Measurements from ENCODE around the gene BLNK. TPM values are rescaled to one million over a fixed set of nuclear protein-coding genes. Genes with fewer than 3 reads are reported as not detected.

The BLNK gene
- total and polyA plus RNA-seq, 2 of the 13 experiments (the other 11 are each of a cell fraction or from before 2014, with no cell fraction given), result not detected

DNA sequence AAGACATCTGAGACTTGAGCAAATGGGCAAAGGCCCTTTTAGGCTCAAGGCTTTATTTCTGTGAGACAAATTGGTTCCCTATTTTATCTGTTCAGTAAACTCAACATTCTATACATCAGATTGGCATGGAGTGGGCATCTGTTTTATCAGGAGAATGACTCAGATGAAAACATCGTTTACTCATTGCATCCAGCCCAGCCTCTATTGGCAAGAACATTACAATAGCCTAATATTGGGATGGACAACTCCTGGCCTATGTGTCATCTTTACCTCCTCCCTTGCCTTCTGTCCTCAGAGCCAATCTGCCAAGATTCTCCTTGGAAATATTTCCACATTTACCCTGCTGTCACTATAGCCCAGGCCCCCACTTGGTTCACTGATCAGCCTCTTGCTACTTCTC, 5.5 kb upstream of the BLNK start:
- ATAC-seq (no peak), FAIRE-seq (no peak), DNase-seq (ENCODE audit: low spot score) (no peak)
- in situ Hi-C loops (cut with HindIII; ENCODE audit: extremely low pct_ligation_motif_present, low pct_unique_long_range_greater_than_20kb), result no loop called here
- intact Hi-C loops (cut with micrococcal nuclease; ENCODE audit: unreplicated experiment), result no loop called here
- Histone ChIP-seq H3K4me2 (ENCODE audit: low read depth, low read length) (no peak overlapping the region), H3K36me3 (replicated peaks in 1 of 2; ENCODE audit: control insufficient read depth in 1 of 2, insufficient read depth in 2 of 2, low read length in 2 of 2) (no peaks in the 10 kb centered on the region), H4K20me1 (ENCODE audit: insufficient read depth, low read length) (no peaks in the 10 kb centered on the region), H3K27ac (ENCODE audit: extremely low read length, insufficient read depth, low read length) (no peak overlapping the region), H3K79me2 (ENCODE audit: insufficient read depth, low read length) (no peaks in the 10 kb centered on the region), H3K4me1 (ENCODE audit: insufficient read depth, low read length) (no peaks in the 10 kb centered on the region), H3K27me3 (ENCODE audit: control insufficient read depth in 1 of 2, insufficient read depth in 2 of 2, low read length in 2 of 2) (0 out of 5 replicates have a peak, but pooled peaks cover 0 to 1% of the 10 kb centered on the region in 2 experiments), H3K4me3 (replicated peaks in 1 of 3; ENCODE audit: insufficient read depth in 1 of 3, low read depth in 2 of 3, low read length in 3 of 3) (no peak overlapping the region), H2AFZ (ENCODE audit: low read length) (no peak overlapping the region), H3K9ac (ENCODE audit: insufficient read depth, low read depth, low read length) (no peak overlapping the region), H3K9me3 (ENCODE audit: low read length) (no peaks in the 10 kb centered on the region)
- WGBS (ENCODE audit: low lambda C conversion rate), result 8% methylated on average over 1 of the region's 1 CpG
- no TSS peak for BruUV-seq (replicated peaks)
- TF ChIP-seq ZMYM4 (CRISPR knock-in tag; IDR thresholded peaks at IDR 0.05), result no peak
- no peak for TF ChIP-seq HMGA1 (CRISPR knock-in tag; conservative IDR thresholded peaks at IDR 0.05)
- TF ChIP-seq DMAP1 (CRISPR knock-in tag; IDR thresholded peaks at IDR 0.05), result no peak
- TF ChIP-seq ISL2 (CRISPR knock-in tag; IDR thresholded peaks at IDR 0.05), result no peak
- TF ChIP-seq MYC (CRISPR knock-in tag; IDR thresholded peaks at IDR 0.05; ENCODE audit: borderline replicate concordance), result no peak
- no peak for TF ChIP-seq ZSCAN30 (CRISPR knock-in tag; IDR thresholded peaks at IDR 0.05)
- TF ChIP-seq RFX1 (IDR thresholded peaks at IDR 0.05), result no peak
- CTCF ChIA-PET (ENCODE audit: low intra/inter-chr PET ratio, low total read pairs), result no interaction called here
- POLR2A ChIA-PET, result no interaction called here

DNA sequence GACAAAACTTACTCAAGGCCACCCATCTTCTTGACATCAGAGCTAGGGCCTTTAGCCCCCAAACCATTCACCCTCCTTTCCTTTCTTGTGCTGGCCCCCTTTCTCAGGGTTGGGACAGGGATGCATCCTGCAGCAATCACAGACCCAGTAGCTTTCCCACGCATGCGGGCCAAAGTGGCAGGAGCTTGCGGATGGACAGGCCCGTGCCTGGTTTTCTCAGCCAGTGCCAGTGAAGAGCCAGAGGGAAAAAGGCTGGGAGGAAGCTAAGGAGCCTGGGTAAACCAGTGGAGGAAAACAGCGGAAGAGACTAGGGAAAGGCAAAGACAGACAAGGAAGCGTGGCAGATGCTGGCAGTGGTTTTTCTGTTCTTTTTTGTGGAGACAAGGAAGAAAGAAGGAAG, 5.1 kb upstream of the BLNK start:
- ATAC-seq (no peak), FAIRE-seq (no peak), DNase-seq (ENCODE audit: low spot score) (no peak)
- intact Hi-C loops (cut with micrococcal nuclease; ENCODE audit: unreplicated experiment), result no loop called here
- Histone ChIP-seq H3K4me1 (ENCODE audit: insufficient read depth, low read length) (no peaks in the 10 kb centered on the region), H3K36me3 (replicated peaks in 1 of 2; ENCODE audit: control insufficient read depth in 1 of 2, insufficient read depth in 2 of 2, low read length in 2 of 2) (no peaks in the 10 kb centered on the region), H4K20me1 (ENCODE audit: insufficient read depth, low read length) (no peaks in the 10 kb centered on the region), H3K27me3 (ENCODE audit: control insufficient read depth in 1 of 2, insufficient read depth in 2 of 2, low read length in 2 of 2) (0 out of 5 replicates have a peak, but pooled peaks cover 0 to 1% of the 10 kb centered on the region in 2 experiments), H3K9ac (ENCODE audit: insufficient read depth, low read depth, low read length) (no peak overlapping the region), H3K9me3 (ENCODE audit: low read length) (no peaks in the 10 kb centered on the region), H3K27ac (ENCODE audit: extremely low read length, insufficient read depth, low read length) (no peak overlapping the region), H3K4me2 (ENCODE audit: low read depth, low read length) (no peak overlapping the region), H3K79me2 (ENCODE audit: insufficient read depth, low read length) (no peaks in the 10 kb centered on the region), H2AFZ (ENCODE audit: low read length) (no peak overlapping the region), H3K4me3 (replicated peaks in 1 of 3; ENCODE audit: insufficient read depth in 1 of 3, low read depth in 2 of 3, low read length in 3 of 3) (no peak overlapping the region)
- BruUV-seq (replicated peaks), result no TSS peak
- in situ Hi-C loops (cut with HindIII; ENCODE audit: extremely low pct_ligation_motif_present, low pct_unique_long_range_greater_than_20kb), result no loop called here
- TF ChIP-seq, protein P1, sequence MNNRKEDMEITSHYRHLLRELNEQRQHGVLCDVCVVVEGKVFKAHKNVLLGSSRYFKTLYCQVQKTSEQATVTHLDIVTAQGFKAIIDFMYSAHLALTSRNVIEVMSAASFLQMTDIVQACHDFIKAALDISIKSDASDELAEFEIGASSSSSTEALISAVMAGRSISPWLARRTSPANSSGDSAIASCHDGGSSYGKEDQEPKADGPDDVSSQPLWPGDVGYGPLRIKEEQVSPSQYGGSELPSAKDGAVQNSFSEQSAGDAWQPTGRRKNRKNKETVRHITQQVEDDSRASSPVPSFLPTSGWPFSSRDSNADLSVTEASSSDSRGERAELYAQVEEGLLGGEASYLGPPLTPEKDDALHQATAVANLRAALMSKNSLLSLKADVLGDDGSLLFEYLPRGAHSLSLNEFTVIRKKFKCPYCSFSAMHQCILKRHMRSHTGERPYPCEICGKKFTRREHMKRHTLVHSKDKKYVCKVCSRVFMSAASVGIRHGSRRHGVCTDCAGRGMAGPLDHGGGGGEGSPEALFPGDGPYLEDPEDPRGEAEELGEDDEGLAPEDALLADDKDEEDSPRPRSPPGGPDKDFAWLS (CRISPR knock-in tag; IDR thresholded peaks at IDR 0.05; ENCODE audit: borderline replicate concordance), result no peak
- TF ChIP-seq PPARG (CRISPR knock-in tag; conservative IDR thresholded peaks at IDR 0.05) (no peak), NCOR1 (IDR thresholded peaks at IDR 0.05; ENCODE audit: borderline replicate concordance, low read length) (no peak), ZNF841 (CRISPR knock-in tag; IDR thresholded peaks at IDR 0.05; ENCODE audit: borderline replicate concordance) (no peak), ZNF224 (CRISPR knock-in tag; IDR thresholded peaks at IDR 0.05) (no peak), NRL (CRISPR knock-in tag; IDR thresholded peaks at IDR 0.05; ENCODE audit: borderline replicate concordance) (no peak), ATM (IDR thresholded peaks at IDR 0.05; ENCODE audit: borderline replicate concordance) (no peak), CENPT (CRISPR knock-in tag; IDR thresholded peaks at IDR 0.05; ENCODE audit: low read depth) (no peak), ZNF337 (CRISPR knock-in tag; IDR thresholded peaks at IDR 0.05; ENCODE audit: borderline replicate concordance, low read depth) (no peak), HNRNPK (IDR thresholded peaks at IDR 0.05; ENCODE audit: low read depth, low read length, poor library complexity, severe bottlenecking) (no peak), TOPORS (CRISPR knock-in tag; IDR thresholded peaks at IDR 0.05) (no peak)
- ChIA-PET POLR2A (no interaction called here), CTCF (ENCODE audit: low intra/inter-chr PET ratio, low total read pairs) (no interaction called here)
- WGBS (ENCODE audit: low lambda C conversion rate), result 67% methylated on average over 6 of the region's 6 CpGs
